K562 (cell line): ENCODE data around the gene CNOT6. TPM values are rescaled to one million over a fixed set of nuclear protein-coding genes. Genes with fewer than 3 reads are reported as not detected.

Source experiments
- ATAC-seq: fragments of 200-7000 bp; cut with Tn5 transposase; 3 replicates; pipeline ENCODE4 v1.9.1; 2020; ENCODE audit warnings: moderate library complexity
- BruUV-seq: library from RNA; stranded (reverse); fragments of 400-500 nt; replicated peaks from 2 replicates; lab custom pipeline; 2021; lab: Mats Ljungman, UMichigan
- CTCF ChIA-PET: fragments of 300-600 bp; formaldehyde crosslinking; extraction: SDS; loops from one replicate; lab custom pipeline; 2021; ENCODE audit warnings: low intra/inter-chr PET ratio; lab: Yijun Ruan, JAX
- POLR2A ChIA-PET: fragments of 300-600, 350-650 bp; sonication (Branson Sonifier 250); formaldehyde crosslinking; extraction: SDS; loops from one replicate; lab custom pipeline; 2021; ENCODE audit warnings: antibody characterized with exemption, inconsistent platforms; lab: Yijun Ruan, JAX
- DNase-seq, 4 experiments: peaks; one replicate each; pipeline versions ENCODE4 v3.0.0 to v3.0.0-alpha.2; 2011 to 2018; ENCODE audit warnings: low spot score in 3 of 4, mixed read lengths in 3 of 4; ENCODE audit errors: extremely low read depth in 1 of 4
- FAIRE-seq: peaks from 2 replicates; lab custom pipeline; 2011; peaks lifted over from hg19 to GRCh38; lab: Jason Lieb, UNC
- H2AFZ ChIP-seq: 2 replicates; pipeline ENCODE4 v1.6.0; 2011; ENCODE audit warnings: low read depth, low read length, control low read depth, inconsistent platforms
- H3K27ac ChIP-seq: fragments of 200-600 bp; 3 replicates; pipeline ENCODE4 v1.8.0; 2011; ENCODE audit warnings: low read depth, mild to moderate bottlenecking, control low read depth, inconsistent platforms, low read length, moderate library complexity, mixed read lengths; ENCODE audit errors: extremely low read depth
- H3K27me3 ChIP-seq, 2 experiments: fragments of 300-600 bp in 1 of 2; 2 replicates in 1 of 2; 3 replicates in 1 of 2; pipeline versions ENCODE4 v1.6.0 to v1.8.0; 2011; ENCODE audit warnings: inconsistent platforms in 2 of 2, low read length in 2 of 2, mild to moderate bottlenecking in 1 of 2, mixed read lengths in 1 of 2, moderate library complexity in 1 of 2; ENCODE audit not compliant: control insufficient read depth in 2 of 2, insufficient read depth in 2 of 2
- H3K36me3 ChIP-seq: fragments of 300-600 bp; 3 replicates; pipeline ENCODE4 v1.8.0; 2011; ENCODE audit warnings: mild to moderate bottlenecking, low read length, inconsistent platforms; ENCODE audit not compliant: control insufficient read depth, insufficient read depth
- H3K4me1 ChIP-seq, 2 experiments: fragments of 200-600 bp in 1 of 2; replicated peaks in 1 of 2; 2 replicates in 1 of 2; 3 replicates in 1 of 2; pipeline versions ENCODE4 v1.5.1 to v1.8.0; 2011; ENCODE audit warnings: inconsistent platforms in 2 of 2, low read length in 2 of 2, mild to moderate bottlenecking in 1 of 2, mixed read lengths in 1 of 2, moderate library complexity in 1 of 2; ENCODE audit not compliant: control insufficient read depth in 2 of 2, insufficient read depth in 2 of 2
- H3K4me2 ChIP-seq: 2 replicates; pipeline ENCODE4 v1.6.1; 2011; ENCODE audit warnings: low read length, control low read depth, inconsistent platforms, mixed read lengths; ENCODE audit not compliant: insufficient read depth
- H3K4me3 ChIP-seq: fragments of 200-600 bp; sonication (generic), shearing (Covaris generic); 2 replicates; pipeline ENCODE4 v1.5.1; 2016; ENCODE audit warnings: control low read depth, inconsistent platforms
- H3K79me2 ChIP-seq: fragments of 200-600 bp; 3 replicates; pipeline ENCODE4 v1.8.0; 2011; ENCODE audit warnings: low read length, inconsistent platforms; ENCODE audit not compliant: control insufficient read depth, insufficient read depth
- H3K9ac ChIP-seq, 2 experiments: 2 replicates each; pipeline versions ENCODE4 v1.6.0 to v1.6.1; 2011; ENCODE audit warnings: low read depth in 2 of 2, low read length in 2 of 2, control low read depth in 1 of 2, inconsistent platforms in 1 of 2, mild to moderate bottlenecking in 1 of 2, mixed read lengths in 1 of 2; ENCODE audit not compliant: insufficient read depth in 1 of 2
- H3K9me1 ChIP-seq: one replicate; pipeline ENCODE4 v1.6.0; 2011; ENCODE audit warnings: inconsistent platforms, mild to moderate bottlenecking, low read length, moderate library complexity; ENCODE audit not compliant: control insufficient read depth, insufficient read depth
- H3K9me3 ChIP-seq: replicated peaks from 2 replicates; pipeline ENCODE4 v1.5.1; 2011; ENCODE audit warnings: low read depth, low read length, inconsistent platforms; ENCODE audit not compliant: control insufficient read depth, insufficient read depth
- H4K20me1 ChIP-seq: replicated peaks from 2 replicates; pipeline ENCODE4 v1.6.1; 2011; ENCODE audit warnings: low read length, inconsistent platforms, mixed read lengths; ENCODE audit not compliant: control insufficient read depth, insufficient read depth
- ADNP ChIP-seq: fragments of 200-800 bp; sonication (Bioruptor generic); IDR thresholded peaks from 2 replicates; pipeline ENCODE4 v1.6.1; 2016; ENCODE audit warnings: missing genetic modification characterization, missing compliant biosample characterization
- ELK1 ChIP-seq: sonication (generic); formaldehyde crosslinking; IDR thresholded peaks from 2 replicates; pipeline ENCODE4 v1.8.1; 2022; ENCODE audit warnings: missing genetic modification reagents
- FOXJ2 ChIP-seq: fragments of 200-800 bp; sonication (Bioruptor generic); IDR thresholded peaks from 2 replicates; pipeline ENCODE4 v1.6.1; 2016; ENCODE audit warnings: missing genetic modification characterization, missing compliant biosample characterization
- MAFG ChIP-seq: fragments of 450-650 bp; conservative IDR thresholded peaks from 2 replicates; pipeline ENCODE4 v1.6.1; 2016; ENCODE audit warnings: missing genetic modification characterization, missing compliant biosample characterization
- RBM14 ChIP-seq: fragments of 200-400 bp; formaldehyde crosslinking; IDR thresholded peaks from 2 replicates; pipeline ENCODE4 v1.6.1; 2018; ENCODE audit warnings: low read depth, mild to moderate bottlenecking, low read length, moderate library complexity, borderline replicate concordance; ENCODE audit not compliant: insufficient read depth
- U2AF2 ChIP-seq: fragments of 200-400 bp; formaldehyde crosslinking; optimal IDR thresholded peaks from 2 replicates; pipeline ENCODE3; 2017; ENCODE audit warnings: low read depth, mild to moderate bottlenecking, low read length
- ZBTB43 ChIP-seq: sonication (generic); formaldehyde crosslinking; IDR thresholded peaks from 2 replicates; pipeline ENCODE4 v1.8.0; 2023; ENCODE audit warnings: mild to moderate bottlenecking, missing genetic modification reagents
- ZNF239 ChIP-seq: fragments of 250-450 bp; sonication (Bioruptor Pico); IDR thresholded peaks from 2 replicates; pipeline ENCODE4 v1.4.0; 2020; ENCODE audit warnings: mild to moderate bottlenecking
- ZNF263 ChIP-seq: sonication (generic); formaldehyde crosslinking; IDR thresholded peaks from 2 replicates; pipeline ENCODE4 v1.8.0; 2022; ENCODE audit warnings: mild to moderate bottlenecking, missing genetic modification reagents, borderline replicate concordance
- ZNF444 ChIP-seq: fragments of 250-450 bp; sonication (Bioruptor Pico); IDR thresholded peaks from 2 replicates; pipeline ENCODE4 v1.4.0; 2020; ENCODE audit warnings: mild to moderate bottlenecking, moderate library complexity
- WGBS: fragments of 100-300 bp; shearing (Covaris generic); methylation state at CpG from one replicate; pipeline ENCODE4 v1.1.6; 2016; ENCODE audit warnings: low coverage, mixed read lengths; ENCODE audit not compliant: insufficient coverage; ENCODE audit errors: missing lambda C conversion rate; 5-methylcytosine and 5-hydroxymethylcytosine counted together
- in situ Hi-C: fragments of 300-500 bp; cut with MboI; formaldehyde crosslinking; loops from 4 replicates; pipeline ENCODE4 v1.15.0; 2018; ENCODE audit warnings: inconsistent platforms, mixed read lengths
- intact Hi-C: fragments of 100-400 bp; cut with micrococcal nuclease; formaldehyde crosslinking; loops from 2 replicates; pipeline ENCODE4 v1.14.2; 2022
- polyA plus RNA-seq, 8 experiments: library from polyadenylated mRNA; depleted of rRNA in 4 of 8; stranded (reverse) in 5 of 8; unstranded in 3 of 8; fragments of >200 nt; fragmentation: Nextera tagmentation in 2 of 8; fragmentation: Illumina TruSeq in 1 of 8; extraction: Ambion mirVana in 2 of 8; extraction: Trizol in 1 of 8; gene quantifications; 2 replicates each; pipeline versions ENCODE4 v1.2.1 to v1.2.3, GENCODE V29; 2011 to 2014; ENCODE audit warnings: inconsistent platforms in 1 of 8, missing spikeins in 1 of 8
- total RNA-seq, 7 experiments: library from RNA; depleted of rRNA in 6 of 7; stranded (reverse); fragments of >200 nt in 6 of 7; fragmentation: Illumina TruSeq in 2 of 7; extraction: Trizol in 2 of 7; gene quantifications; 2 replicates each; pipeline versions ENCODE4 v1.2.1 to v1.2.3, GENCODE V29; 2011 to 2021; ENCODE audit warnings: low replicate concordance in 1 of 7
- TF ChIP-seq, protein P1 (sequence below): fragments of 200-800 bp; sonication (Bioruptor generic); IDR thresholded peaks from 2 replicates; pipeline ENCODE4 v1.6.1; 2016; ENCODE audit warnings: missing genetic modification characterization, missing compliant biosample characterization
- TF ChIP-seq, protein P2 (sequence below): fragments of 450-650 bp; formaldehyde crosslinking; IDR thresholded peaks from 2 replicates; pipeline ENCODE4 v1.4.0; 2022; ENCODE audit warnings: missing genetic modification characterization
- TF ChIP-seq, protein P3 (sequence below): sonication (generic); formaldehyde crosslinking; IDR thresholded peaks from 2 replicates; pipeline ENCODE4 v1.5.0; 2020; ENCODE audit warnings: missing genetic modification reagents

Gene CNOT6
- total and polyA plus RNA-seq, 9 of the 15 experiments (the other 6 are each of a cell fraction or from before 2014, with no cell fraction given), result 4.9 to 32.4 (median 14.0) TPM

DNA sequence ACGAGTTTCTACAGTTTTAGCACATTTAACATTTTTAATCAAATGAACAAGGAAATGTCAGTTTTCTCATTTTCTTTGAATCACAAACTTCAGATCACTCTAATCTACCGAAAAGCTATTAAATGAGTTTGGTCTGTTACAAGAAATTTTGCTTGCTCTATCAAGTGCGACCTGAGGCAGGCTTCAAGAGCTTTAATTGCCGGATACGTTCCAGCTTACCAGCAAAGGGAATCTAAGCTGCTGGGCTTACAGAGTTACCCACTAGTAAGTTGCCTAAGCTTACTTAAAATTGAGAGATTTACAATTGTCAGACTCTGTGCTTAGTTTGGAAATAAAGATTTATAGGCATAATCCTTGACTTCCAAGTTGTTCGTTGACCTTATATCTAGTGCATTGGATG, 86.5 kb downstream of the CNOT6 start:
- Histone ChIP-seq H3K4me1 (no peaks in the 10 kb centered on the region), H3K27ac (no peak overlapping the region), H4K20me1 (no peaks in the 10 kb centered on the region), H3K79me2 (no peaks in the 10 kb centered on the region), H3K9me3 (no peaks in the 10 kb centered on the region), H2AFZ (no peak overlapping the region), H3K4me2 (no peak overlapping the region), H3K9me1 (no peaks in the 10 kb centered on the region), H3K4me3 (no peak overlapping the region), H3K27me3 (no peaks in the 10 kb centered on the region), H3K36me3 (peaks cover 24% of the 10 kb centered on the region), H3K9ac (no peak overlapping the region)
- ChIA-PET CTCF (interaction anchor here (0.6 kb wide), 1 partner anchor 20 kb away, joined by 3 read pairs; no protein-coding TSS in a partner anchor), POLR2A (interaction anchor here (0.7 to 1.4 kb wide), 2 partner anchors 12 to 31 kb away, joined by 3 to 7 read pairs; no protein-coding TSS in a partner anchor)
- WGBS, result 82% methylated on average over 6 of the region's 6 CpGs
- no TSS peak for BruUV-seq
- FAIRE-seq (no peak), DNase-seq (no peak), ATAC-seq (no peak)
- intact Hi-C loops (no loop called here), in situ Hi-C loops (no loop called here)
- TF ChIP-seq ZNF263 (CRISPR knock-in tag) (no peak), MAFG (tag) (no peak), ZBTB43 (CRISPR knock-in tag) (no peak), U2AF2 (no peak), ELK1 (no peak), FOXJ2 (tag) (no peak), ZNF239 (CRISPR knock-in tag) (no peak), ADNP (tag) (no peak), RBM14 (no peak), ZNF444 (CRISPR knock-in tag) (no peak)
- TF ChIP-seq, protein P1, sequence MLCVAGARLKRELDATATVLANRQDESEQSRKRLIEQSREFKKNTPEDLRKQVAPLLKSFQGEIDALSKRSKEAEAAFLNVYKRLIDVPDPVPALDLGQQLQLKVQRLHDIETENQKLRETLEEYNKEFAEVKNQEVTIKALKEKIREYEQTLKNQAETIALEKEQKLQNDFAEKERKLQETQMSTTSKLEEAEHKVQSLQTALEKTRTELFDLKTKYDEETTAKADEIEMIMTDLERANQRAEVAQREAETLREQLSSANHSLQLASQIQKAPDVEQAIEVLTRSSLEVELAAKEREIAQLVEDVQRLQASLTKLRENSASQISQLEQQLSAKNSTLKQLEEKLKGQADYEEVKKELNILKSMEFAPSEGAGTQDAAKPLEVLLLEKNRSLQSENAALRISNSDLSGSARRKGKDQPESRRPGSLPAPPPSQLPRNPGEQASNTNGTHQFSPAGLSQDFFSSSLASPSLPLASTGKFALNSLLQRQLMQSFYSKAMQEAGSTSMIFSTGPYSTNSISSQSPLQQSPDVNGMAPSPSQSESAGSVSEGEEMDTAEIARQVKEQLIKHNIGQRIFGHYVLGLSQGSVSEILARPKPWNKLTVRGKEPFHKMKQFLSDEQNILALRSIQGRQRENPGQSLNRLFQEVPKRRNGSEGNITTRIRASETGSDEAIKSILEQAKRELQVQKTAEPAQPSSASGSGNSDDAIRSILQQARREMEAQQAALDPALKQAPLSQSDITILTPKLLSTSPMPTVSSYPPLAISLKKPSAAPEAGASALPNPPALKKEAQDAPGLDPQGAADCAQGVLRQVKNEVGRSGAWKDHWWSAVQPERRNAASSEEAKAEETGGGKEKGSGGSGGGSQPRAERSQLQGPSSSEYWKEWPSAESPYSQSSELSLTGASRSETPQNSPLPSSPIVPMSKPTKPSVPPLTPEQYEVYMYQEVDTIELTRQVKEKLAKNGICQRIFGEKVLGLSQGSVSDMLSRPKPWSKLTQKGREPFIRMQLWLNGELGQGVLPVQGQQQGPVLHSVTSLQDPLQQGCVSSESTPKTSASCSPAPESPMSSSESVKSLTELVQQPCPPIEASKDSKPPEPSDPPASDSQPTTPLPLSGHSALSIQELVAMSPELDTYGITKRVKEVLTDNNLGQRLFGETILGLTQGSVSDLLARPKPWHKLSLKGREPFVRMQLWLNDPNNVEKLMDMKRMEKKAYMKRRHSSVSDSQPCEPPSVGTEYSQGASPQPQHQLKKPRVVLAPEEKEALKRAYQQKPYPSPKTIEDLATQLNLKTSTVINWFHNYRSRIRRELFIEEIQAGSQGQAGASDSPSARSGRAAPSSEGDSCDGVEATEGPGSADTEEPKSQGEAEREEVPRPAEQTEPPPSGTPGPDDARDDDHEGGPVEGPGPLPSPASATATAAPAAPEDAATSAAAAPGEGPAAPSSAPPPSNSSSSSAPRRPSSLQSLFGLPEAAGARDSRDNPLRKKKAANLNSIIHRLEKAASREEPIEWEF, result no peak
- TF ChIP-seq, protein P2, sequence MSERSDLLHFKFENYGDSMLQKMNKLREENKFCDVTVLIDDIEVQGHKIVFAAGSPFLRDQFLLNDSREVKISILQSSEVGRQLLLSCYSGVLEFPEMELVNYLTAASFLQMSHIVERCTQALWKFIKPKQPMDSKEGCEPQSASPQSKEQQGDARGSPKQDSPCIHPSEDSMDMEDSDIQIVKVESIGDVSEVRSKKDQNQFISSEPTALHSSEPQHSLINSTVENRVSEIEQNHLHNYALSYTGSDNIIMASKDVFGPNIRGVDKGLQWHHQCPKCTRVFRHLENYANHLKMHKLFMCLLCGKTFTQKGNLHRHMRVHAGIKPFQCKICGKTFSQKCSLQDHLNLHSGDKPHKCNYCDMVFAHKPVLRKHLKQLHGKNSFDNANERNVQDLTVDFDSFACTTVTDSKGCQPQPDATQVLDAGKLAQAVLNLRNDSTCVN (CRISPR knock-in tag), result no peak
- TF ChIP-seq, protein P3, sequence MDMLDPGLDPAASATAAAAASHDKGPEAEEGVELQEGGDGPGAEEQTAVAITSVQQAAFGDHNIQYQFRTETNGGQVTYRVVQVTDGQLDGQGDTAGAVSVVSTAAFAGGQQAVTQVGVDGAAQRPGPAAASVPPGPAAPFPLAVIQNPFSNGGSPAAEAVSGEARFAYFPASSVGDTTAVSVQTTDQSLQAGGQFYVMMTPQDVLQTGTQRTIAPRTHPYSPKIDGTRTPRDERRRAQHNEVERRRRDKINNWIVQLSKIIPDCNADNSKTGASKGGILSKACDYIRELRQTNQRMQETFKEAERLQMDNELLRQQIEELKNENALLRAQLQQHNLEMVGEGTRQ, result no peak
